ENCODE results near the gene KCNC4. TPM values are rescaled to one million over a fixed set of nuclear protein-coding genes. Genes with fewer than 3 reads are reported as not detected.

Gene KCNC4
- total and polyA plus RNA-seq, 9 donors = 3.2 to 18.0 (median 11.7) TPM

GRCh38 chr1:110225756-110226404, 15.8 kb downstream of the KCNC4 start:
- Histone ChIP-seq H3K27ac (no peak overlapping the region), H3K27me3 (no peaks in the 10 kb centered on the region), H3K4me3 (no peak overlapping the region), H3K9me3 (no peaks in the 10 kb centered on the region), H3K4me1 (ENCODE audit: insufficient read depth) (no peaks in the 10 kb centered on the region), H3K36me3 (no peaks in the 10 kb centered on the region)
- no peak for DNase-seq
- 93 to 96% (median 96%) methylated on average over 18 of the region's 18 CpGs for WGBS, 3 donors
- no peak for TF ChIP-seq EP300 (IDR thresholded peaks at IDR 0.05)
- no peak for TF ChIP-seq POLR2A (IDR thresholded peaks at IDR 0.05)
- TF ChIP-seq, protein P1, sequence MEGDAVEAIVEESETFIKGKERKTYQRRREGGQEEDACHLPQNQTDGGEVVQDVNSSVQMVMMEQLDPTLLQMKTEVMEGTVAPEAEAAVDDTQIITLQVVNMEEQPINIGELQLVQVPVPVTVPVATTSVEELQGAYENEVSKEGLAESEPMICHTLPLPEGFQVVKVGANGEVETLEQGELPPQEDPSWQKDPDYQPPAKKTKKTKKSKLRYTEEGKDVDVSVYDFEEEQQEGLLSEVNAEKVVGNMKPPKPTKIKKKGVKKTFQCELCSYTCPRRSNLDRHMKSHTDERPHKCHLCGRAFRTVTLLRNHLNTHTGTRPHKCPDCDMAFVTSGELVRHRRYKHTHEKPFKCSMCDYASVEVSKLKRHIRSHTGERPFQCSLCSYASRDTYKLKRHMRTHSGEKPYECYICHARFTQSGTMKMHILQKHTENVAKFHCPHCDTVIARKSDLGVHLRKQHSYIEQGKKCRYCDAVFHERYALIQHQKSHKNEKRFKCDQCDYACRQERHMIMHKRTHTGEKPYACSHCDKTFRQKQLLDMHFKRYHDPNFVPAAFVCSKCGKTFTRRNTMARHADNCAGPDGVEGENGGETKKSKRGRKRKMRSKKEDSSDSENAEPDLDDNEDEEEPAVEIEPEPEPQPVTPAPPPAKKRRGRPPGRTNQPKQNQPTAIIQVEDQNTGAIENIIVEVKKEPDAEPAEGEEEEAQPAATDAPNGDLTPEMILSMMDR (IDR thresholded peaks at IDR 0.05) = no peak
- intact Hi-C loops (cut with DNase I) = no loop called here

DNA sequence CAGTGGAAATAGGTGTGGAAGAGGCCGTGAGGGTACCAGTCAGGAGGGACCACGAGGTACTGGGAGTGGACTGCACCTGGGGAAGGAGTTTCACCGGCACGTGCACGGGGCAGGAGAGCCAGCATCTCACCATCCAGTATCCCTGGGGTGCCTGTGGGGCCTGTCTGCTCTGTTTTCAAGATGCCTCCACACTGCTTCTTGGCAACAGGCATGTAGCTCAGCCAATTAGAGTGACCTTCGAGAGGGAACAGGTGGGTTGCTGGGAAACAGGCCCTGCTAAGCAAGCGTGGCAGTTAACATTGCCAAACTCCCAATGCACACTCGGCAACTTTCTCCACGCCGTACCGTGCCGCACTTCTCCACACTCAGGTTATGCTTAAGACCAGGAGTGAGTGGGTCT, 17.7 kb downstream of the KCNC4 start:
- H3K36me3 ChIP-seq = no peaks in the 10 kb centered on the region
- no peak for DNase-seq
- TF ChIP-seq, protein P1 (IDR thresholded peaks at IDR 0.05) = no peak
- TF ChIP-seq EP300 (IDR thresholded peaks at IDR 0.05) (no peak), POLR2A (IDR thresholded peaks at IDR 0.05) (no peak)

DNA sequence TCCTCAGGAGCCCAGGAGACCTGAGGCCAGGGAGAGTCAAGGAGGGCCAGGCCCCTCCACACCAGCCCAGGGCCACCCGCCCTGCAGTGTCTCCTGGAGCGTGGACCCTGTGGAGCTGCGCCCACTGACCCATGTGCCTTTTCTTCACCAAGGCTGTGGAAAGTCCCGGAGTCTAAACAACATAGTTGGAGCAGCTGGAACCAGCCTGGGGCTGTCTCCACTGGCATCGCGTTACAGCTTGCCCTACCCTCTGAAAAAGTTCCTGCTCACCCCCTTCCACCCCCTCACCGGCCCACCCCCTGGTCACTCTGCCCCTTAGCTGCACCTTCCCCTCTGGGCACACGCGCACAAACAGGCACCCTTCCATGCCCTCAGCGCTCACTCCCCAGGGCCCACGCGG, 18.3 kb downstream of the KCNC4 start:
- H3K9me3 ChIP-seq = no peaks in the 10 kb centered on the region
- H3K27ac ChIP-seq = no peak overlapping the region
- no peaks in the 10 kb centered on the region for H3K36me3 ChIP-seq
- DNase-seq = no peak
- no peaks in the 10 kb centered on the region for H3K27me3 ChIP-seq
- intact Hi-C loops (cut with DNase I) = no loop called here
- WGBS, 3 donors = 55 to 86% (median 75%) methylated on average over 12 of the region's 12 CpGs
- TF ChIP-seq EP300 (IDR thresholded peaks at IDR 0.05) (no peak), POLR2A (IDR thresholded peaks at IDR 0.05) (no peak)
- TF ChIP-seq, protein P1 (IDR thresholded peaks at IDR 0.05) = no peak
- H3K4me1 ChIP-seq (ENCODE audit: insufficient read depth) = no peaks in the 10 kb centered on the region
- no peak overlapping the region for H3K4me3 ChIP-seq

More for the DNA sequence above, 17.7 kb downstream of the KCNC4 start:
- H3K4me3 ChIP-seq = no peak overlapping the region
- H3K27ac ChIP-seq = no peak overlapping the region
- 80 to 88% (median 84%) methylated on average over 12 of the region's 12 CpGs for WGBS, 3 donors
- no peaks in the 10 kb centered on the region for H3K9me3 ChIP-seq
- H3K27me3 ChIP-seq = no peaks in the 10 kb centered on the region
- intact Hi-C loops (cut with DNase I) = no loop called here
- no peaks in the 10 kb centered on the region for H3K4me1 ChIP-seq (ENCODE audit: insufficient read depth)

DNA sequence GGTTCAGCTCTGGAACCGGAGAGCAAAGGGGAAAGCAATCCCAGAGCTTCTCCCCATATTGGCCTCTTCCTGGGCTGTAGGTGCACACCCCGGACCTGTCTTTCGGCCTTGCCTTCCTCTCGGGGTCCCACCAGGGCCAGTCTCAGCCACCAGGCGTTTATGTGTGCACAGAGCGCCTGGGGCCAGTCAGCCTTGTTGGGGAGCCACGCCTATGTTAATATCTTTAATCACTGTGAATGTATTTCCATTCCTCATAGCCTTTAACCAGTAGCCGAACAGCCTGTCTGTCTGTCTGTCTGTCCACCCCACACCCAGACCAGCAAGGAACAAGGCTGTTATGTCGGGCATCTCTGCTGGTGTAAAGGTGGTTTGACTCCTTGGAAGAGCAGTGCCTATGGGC, 18.8 kb downstream of the KCNC4 start:
- 90 to 96% (median 92%) methylated on average over 9 of the region's 9 CpGs for WGBS, 3 donors
- H3K27ac ChIP-seq = no peak overlapping the region
- H3K4me3 ChIP-seq = no peak overlapping the region
- H3K4me1 ChIP-seq (ENCODE audit: insufficient read depth) = no peaks in the 10 kb centered on the region
- TF ChIP-seq EP300 (IDR thresholded peaks at IDR 0.05) (no peak), POLR2A (IDR thresholded peaks at IDR 0.05) (no peak)
- TF ChIP-seq, protein P1 (IDR thresholded peaks at IDR 0.05) = no peak
- no peaks in the 10 kb centered on the region for H3K27me3 ChIP-seq
- DNase-seq = no peak
- no peaks in the 10 kb centered on the region for H3K36me3 ChIP-seq
- no peaks in the 10 kb centered on the region for H3K9me3 ChIP-seq
- intact Hi-C loops (cut with DNase I) = no loop called here

Measured in ovary (tissue), 9 donors.